ENCODE results near the gene SEMA4G. TPM values are rescaled to one million over a fixed set of nuclear protein-coding genes. Genes with fewer than 3 reads are reported as not detected.

The SEMA4G gene
- total and polyA plus RNA-seq, 2 of the 8 experiments (the other 6 are each of a cell fraction or from before 2014, with no cell fraction given): 7.1 to 18.2 TPM

- no peak for FAIRE-seq
- POLR2A ChIA-PET (ENCODE audit: partially characterized antibody): interaction anchor here (1.0 to 1.1 kb wide), 2 partner anchors 8 to 10 kb away, joined by 3 read pairs; no protein-coding TSS in a partner anchor
- TF ChIP-seq SRF (IDR thresholded peaks at IDR 0.05; ENCODE audit: low read depth, low read length) (no peak), GABPA (IDR thresholded peaks at IDR 0.05; ENCODE audit: borderline replicate concordance, insufficient read depth, low read length) (no peak), HDAC2 (IDR thresholded peaks at IDR 0.05; ENCODE audit: borderline replicate concordance in 1 of 2, low read depth in 2 of 2, low read length in 2 of 2) (no peak), EZH2 (IDR thresholded peaks at IDR 0.05; ENCODE audit: low read depth, low read length, severe bottlenecking) (no peak), BRCA1 (IDR thresholded peaks at IDR 0.05; ENCODE audit: low read depth, low read length) (no peak), HDAC6 (IDR thresholded peaks at IDR 0.05; ENCODE audit: low read depth, low read length) (no peak), CHD2 (IDR thresholded peaks at IDR 0.05; ENCODE audit: low read length) (no peak), BCL11A (IDR thresholded peaks at IDR 0.05; ENCODE audit: low read depth in 2 of 2, low read length in 2 of 2) (no peak), SIX5 (IDR thresholded peaks at IDR 0.05; ENCODE audit: low read depth, low read length) (no peak)
Measured at GRCh38 chr10:100978121-100978900, 9.0 kb downstream of the SEMA4G start.

More at GRCh38 chr10:100978121-100978900, 9.0 kb downstream of the SEMA4G start:
- H3K14ac ChIP-seq (ENCODE audit: insufficient read length): no peak overlapping the region
- no peak overlapping the region for H3K4me2 ChIP-seq (ENCODE audit: insufficient read depth in 1 of 2, low read depth in 2 of 2, low read length in 2 of 2)
- no peak overlapping the region for H3K23ac ChIP-seq (ENCODE audit: insufficient read length)
- H3K23me2 ChIP-seq (ENCODE audit: low read depth, low read length): no peaks in the 10 kb centered on the region
- no peak overlapping the region; the same call in 1 of the 2 replicates for H3K27ac ChIP-seq (ENCODE audit: low read depth, low read length)
- no peaks in the 10 kb centered on the region for H3K4me1 ChIP-seq (replicated peaks in 1 of 4; ENCODE audit: control insufficient read depth in 3 of 4, insufficient read depth in 4 of 4, low read length in 3 of 4)
- H2BK15ac ChIP-seq (ENCODE audit: low read length): no peak overlapping the region
- no peaks in the 10 kb centered on the region for H3K9me3 ChIP-seq (ENCODE audit: insufficient read depth in 2 of 2, low read depth in 1 of 2, low read length in 1 of 2)
- no peak overlapping the region for H4K91ac ChIP-seq (replicated peaks; ENCODE audit: insufficient read length, low read length)
- no peak overlapping the region for H2BK5ac ChIP-seq (ENCODE audit: low read depth, low read length)
- no peaks in the 10 kb centered on the region for H3K27me3 ChIP-seq (replicated peaks in 1 of 4; ENCODE audit: control insufficient read depth in 3 of 4, extremely low read depth in 1 of 4, insufficient read depth in 3 of 4, low read length in 3 of 4)
- H4K20me1 ChIP-seq (replicated peaks in 1 of 2; ENCODE audit: control insufficient read depth in 1 of 2, insufficient read depth in 2 of 2, low read length in 2 of 2): peaks cover 0 to 11% of the 10 kb centered on the region in 2 experiments
- no peak overlapping the region for H2AFZ ChIP-seq (ENCODE audit: low read length)
- H3K36me3 ChIP-seq (ENCODE audit: control insufficient read depth in 2 of 4, insufficient read depth in 4 of 4, low read length in 3 of 4): peaks cover 0 to 18% (median 5%) of the 10 kb centered on the region in 4 experiments; a peak in 4 of 8 replicates
- no peak overlapping the region for H2BK120ac ChIP-seq (replicated peaks; ENCODE audit: low read depth, low read length)
- H3K79me2 ChIP-seq (ENCODE audit: control insufficient read depth in 1 of 2, insufficient read depth in 2 of 2, low read length in 2 of 2): no peaks in the 10 kb centered on the region
- no peak overlapping the region for H3K9ac ChIP-seq (replicated peaks in 1 of 4; ENCODE audit: extremely low read depth in 1 of 4, low read depth in 3 of 4, low read length in 3 of 4)
- DNase-seq (ENCODE audit: low read depth in 1 of 2, low spot score in 2 of 2): no peak
- H3K79me1 ChIP-seq (ENCODE audit: low read depth, low read length): no peaks in the 10 kb centered on the region
- H3K4me3 ChIP-seq (ENCODE audit: extremely low read depth in 1 of 4, insufficient read depth in 2 of 4, low read depth in 3 of 4, low read length in 4 of 4): no peak overlapping the region
- H3K4ac ChIP-seq (replicated peaks; ENCODE audit: insufficient read length, low read depth, low read length): no peak overlapping the region
- no peak overlapping the region for H3K18ac ChIP-seq (ENCODE audit: extremely low read depth, low read length)
- H2BK20ac ChIP-seq (ENCODE audit: low read length): no peak overlapping the region
- no peak overlapping the region for H4K8ac ChIP-seq (ENCODE audit: extremely low read depth, insufficient read depth, low read length)
- H2BK12ac ChIP-seq (ENCODE audit: low read depth, low read length): no peak overlapping the region
- no peak overlapping the region for H2AK5ac ChIP-seq (ENCODE audit: low read depth, low read length)
- H4K5ac ChIP-seq (ENCODE audit: insufficient read length, low read depth, low read length): no peak overlapping the region
- H3K56ac ChIP-seq (replicated peaks; ENCODE audit: insufficient read length, low read depth, low read length): no peak overlapping the region
- WGBS, 2 experiments (ENCODE audit: extremely low coverage in 1 of 2, insufficient coverage in 1 of 2, insufficient read length in 1 of 2, insufficient replicate concordance in 2 of 2, low coverage in 1 of 2, low lambda C conversion rate in 2 of 2, missing lambda C conversion rate in 1 of 2): 92% methylated on average over 12 of the region's 13 CpGs; no CpG with 5 or more reads in 1 of the 2 experiments
- CTCF ChIA-PET (ENCODE audit: partially characterized antibody): interaction anchor here (2.7 kb wide), 1 partner anchor 36 kb away, joined by 9 read pairs; no protein-coding TSS in a partner anchor

All from H1 (cell line).